KOPT-K1 (cell line): ENCODE data around the gene METAP2.

Experiments
- H3K27ac ChIP-seq: fragments of 200-600 bp; sonication (generic); 2 replicates; pipeline ENCODE4 v1.5.1; 2016; ENCODE audit warnings: antibody characterized with exemption, mild to moderate bottlenecking, low read depth, low read length; ENCODE audit not compliant: poor library complexity, severe bottlenecking
- H3K36me3 ChIP-seq: fragments of 200-600 bp; sonication (generic); 2 replicates; pipeline ENCODE4 v1.5.1; 2017; ENCODE audit warnings: antibody characterized with exemption, mild to moderate bottlenecking, low read length, moderate library complexity; ENCODE audit not compliant: insufficient read depth
- H3K9me3 ChIP-seq: fragments of 200-600 bp; sonication (generic); 2 replicates; pipeline ENCODE4 v1.5.1; 2017; ENCODE audit warnings: antibody characterized with exemption, low read length, mild to moderate bottlenecking; ENCODE audit not compliant: insufficient read depth, poor library complexity, severe bottlenecking

METAP2 gene

DNA sequence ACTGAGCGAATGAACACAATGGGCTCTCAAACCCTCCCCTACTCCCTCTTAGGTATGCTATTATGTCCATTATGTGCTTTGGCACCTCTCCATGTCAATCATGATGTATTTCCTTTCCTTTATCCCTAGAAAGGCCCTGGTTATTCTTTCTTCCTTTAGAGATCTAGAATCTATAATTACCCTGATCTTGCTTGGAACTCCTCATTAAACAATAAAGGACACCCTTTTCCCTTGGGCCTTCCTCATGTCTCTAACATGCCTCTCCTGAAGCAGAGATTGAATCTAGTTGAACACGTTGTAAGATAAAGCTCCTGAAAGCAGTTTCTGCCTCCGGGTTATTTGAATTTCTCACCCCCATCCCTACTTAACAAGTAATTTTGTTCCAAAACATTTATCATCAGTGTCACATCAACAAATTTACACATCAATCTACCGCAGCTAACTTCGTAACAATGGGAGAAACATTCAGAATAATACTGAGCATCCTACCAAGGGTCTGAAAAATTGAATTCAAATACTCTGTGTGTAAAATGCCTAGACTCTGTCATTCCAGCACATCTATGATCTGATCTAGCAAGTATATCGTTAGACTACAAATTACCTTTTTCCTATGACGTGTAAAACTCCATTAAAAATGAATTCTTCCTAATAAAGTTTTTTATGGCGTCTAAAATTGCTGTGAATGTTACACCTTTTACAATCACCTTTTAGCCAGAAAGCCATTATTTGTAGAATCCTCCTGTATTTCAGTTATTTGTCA lies 72.0 kb downstream of the METAP2 start:
- no peaks in the 10 kb centered on the region for H3K36me3 ChIP-seq
- H3K27ac ChIP-seq: peak overlapping the region; percentile 72
- H3K9me3 ChIP-seq: peaks cover 8% of the 10 kb centered on the region

DNA sequence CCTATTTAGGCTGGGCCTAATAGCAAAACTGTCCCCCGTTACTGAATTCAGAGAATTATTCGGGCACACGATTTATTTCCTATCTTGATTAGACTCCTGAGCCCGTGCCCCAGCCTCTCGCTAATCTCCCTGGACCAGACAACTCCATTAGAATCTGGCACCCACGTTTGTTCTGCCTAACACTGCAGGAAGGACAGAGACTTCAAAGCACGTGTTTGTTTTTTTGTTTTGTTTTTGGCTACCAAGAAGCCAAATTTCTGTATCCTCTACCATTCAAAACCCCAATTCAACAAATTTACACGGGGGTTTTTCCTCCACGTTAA lies 72.5 kb downstream of the METAP2 start:
- Histone ChIP-seq H3K36me3 (no peaks in the 10 kb centered on the region), H3K27ac (peak overlapping the region; percentile 72), H3K9me3 (peaks cover 8% of the 10 kb centered on the region)

DNA sequence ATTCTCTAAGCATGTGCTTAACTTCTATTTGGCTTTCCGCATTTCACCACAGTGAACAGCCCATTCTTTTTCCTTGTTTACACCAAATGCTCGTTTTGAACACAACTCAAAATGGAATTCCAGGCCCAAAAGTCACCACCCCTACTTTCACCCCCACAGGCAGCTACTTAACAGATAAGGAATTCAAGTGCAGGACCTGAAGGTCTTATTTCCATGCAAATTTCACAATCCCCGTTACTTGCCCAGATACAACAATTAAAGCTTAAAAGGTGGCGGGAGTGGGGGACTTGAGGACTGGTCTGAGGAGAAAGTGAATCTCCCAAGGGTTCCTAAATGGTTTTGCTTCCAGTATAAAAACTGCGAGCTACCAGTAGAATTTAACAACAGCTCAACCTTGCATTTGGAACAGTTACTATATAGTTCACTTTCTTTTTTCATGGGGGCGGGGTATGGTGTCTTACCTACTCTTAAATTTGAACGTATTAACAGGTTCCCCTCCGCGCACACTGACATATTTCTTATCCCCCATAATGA lies 73.6 kb downstream of the METAP2 start:
- no peaks in the 10 kb centered on the region for H3K36me3 ChIP-seq
- H3K27ac ChIP-seq: peak overlapping the region; percentile 72
- H3K9me3 ChIP-seq: peaks cover 8% of the 10 kb centered on the region

DNA sequence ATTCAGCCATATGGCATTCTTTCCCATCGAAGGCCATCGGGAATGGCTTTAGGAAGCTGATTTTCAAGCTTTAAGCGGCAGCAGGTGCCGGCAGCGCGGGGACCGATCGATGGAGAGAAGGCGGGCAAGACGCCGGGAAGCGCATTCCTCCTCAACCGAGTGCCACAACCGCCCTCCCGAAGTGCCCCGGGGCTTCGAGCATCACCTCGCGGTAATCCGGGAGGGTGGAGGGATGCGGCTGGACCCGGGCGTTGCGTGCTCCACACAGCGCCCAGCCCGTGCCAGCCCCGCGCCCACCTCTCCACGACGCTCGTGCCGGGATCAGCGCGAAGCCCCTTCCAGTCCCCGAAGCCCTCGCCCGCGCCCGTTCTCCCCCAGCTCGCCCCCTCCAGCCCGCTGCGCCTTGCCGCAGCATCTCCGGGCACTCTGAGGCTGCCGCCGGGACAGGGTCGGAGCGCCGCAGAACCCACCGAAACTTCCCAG lies 74.1 kb downstream of the METAP2 start:
- peak overlapping the region; percentile 72 for H3K27ac ChIP-seq
- H3K36me3 ChIP-seq: no peaks in the 10 kb centered on the region

GRCh38 chr12:95548539-95549391 lies 74.8 kb downstream of the METAP2 start:
- Histone ChIP-seq H3K36me3 (no peaks in the 10 kb centered on the region), H3K27ac (peak overlapping the region; percentile 72), H3K9me3 (peaks cover 8% of the 10 kb centered on the region)

More for the DNA sequence above, 74.1 kb downstream of the METAP2 start:
- H3K9me3 ChIP-seq: peaks cover 8% of the 10 kb centered on the region

- peak overlapping the region; percentile 72 for H3K27ac ChIP-seq
- H3K36me3 ChIP-seq: no peaks in the 10 kb centered on the region
Observed at GRCh38 chr12:95549392-95550084, 75.6 kb downstream of the METAP2 start.

GRCh38 chr12:95551305-95551704 lies 77.4 kb downstream of the METAP2 start, which contains the start of gene USP44:
Gene USP44, minus strand, starts transcription at chr12:95551476. Its CDS starts 17,220 bp downstream, at chr12:95534256.
- Histone ChIP-seq H3K9me3 (peaks cover 8% of the 10 kb centered on the region), H3K36me3 (no peaks in the 10 kb centered on the region), H3K27ac (peak within 1 kb of the TSS; percentile 91)

More at GRCh38 chr12:95549392-95550084, 75.6 kb downstream of the METAP2 start:
- peaks cover 8% of the 10 kb centered on the region for H3K9me3 ChIP-seq

GRCh38 chr12:95551913-95552516 lies 78.1 kb downstream of the METAP2 start:
- H3K9me3 ChIP-seq: peaks cover 8% of the 10 kb centered on the region
- peak overlapping the region; percentile 91 for H3K27ac ChIP-seq

GRCh38 chr12:95553197-95553943 lies 79.4 kb downstream of the METAP2 start:
- H3K36me3 ChIP-seq: no peaks in the 10 kb centered on the region
- H3K9me3 ChIP-seq: peaks cover 8% of the 10 kb centered on the region
- H3K27ac ChIP-seq: peak overlapping the region; percentile 91

More at GRCh38 chr12:95551913-95552516, 78.1 kb downstream of the METAP2 start:
- no peaks in the 10 kb centered on the region for H3K36me3 ChIP-seq

DNA sequence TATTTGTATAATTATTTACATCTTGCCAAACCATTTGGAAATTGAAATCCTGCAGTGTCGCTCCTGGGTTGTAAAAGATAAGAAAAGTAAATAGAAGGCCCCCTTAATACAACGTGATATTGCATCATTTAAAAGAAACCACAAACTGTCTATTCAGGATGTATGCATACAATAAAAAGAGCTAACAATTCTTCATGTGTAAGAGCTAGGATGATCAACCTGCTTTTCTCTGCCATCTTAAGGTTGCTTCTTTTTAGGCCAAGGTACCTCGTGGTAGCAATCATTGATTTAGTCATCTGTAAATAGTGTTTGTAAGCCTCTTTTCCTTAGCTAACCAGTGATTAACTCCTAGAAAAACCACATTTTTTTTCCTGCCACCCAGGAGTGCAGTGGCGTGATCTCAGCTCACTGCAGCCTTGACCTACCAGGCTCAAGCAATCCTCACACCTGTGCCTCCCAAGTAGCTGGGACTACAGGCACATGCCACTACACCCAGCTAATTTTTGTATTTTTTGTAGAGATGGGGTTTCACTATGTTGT lies 80.7 kb downstream of the METAP2 start:
- Histone ChIP-seq H3K36me3 (no peaks in the 10 kb centered on the region), H3K27ac (peak overlapping the region; percentile 91), H3K9me3 (peaks cover under 1% of the 10 kb centered on the region)

- Histone ChIP-seq H3K36me3 (no peaks in the 10 kb centered on the region), H3K9me3 (no peaks in the 10 kb centered on the region), H3K27ac (no peak overlapping the region)
Observed at GRCh38 chr12:95557625-95558024, 83.7 kb downstream of the METAP2 start.
